ENCODE results near the gene PSAP. TPM values are rescaled to one million over a fixed set of nuclear protein-coding genes. Genes with fewer than 3 reads are reported as not detected.

Gene PSAP
- total RNA-seq, 1 donor from 2014 or later: 435 TPM

DNA sequence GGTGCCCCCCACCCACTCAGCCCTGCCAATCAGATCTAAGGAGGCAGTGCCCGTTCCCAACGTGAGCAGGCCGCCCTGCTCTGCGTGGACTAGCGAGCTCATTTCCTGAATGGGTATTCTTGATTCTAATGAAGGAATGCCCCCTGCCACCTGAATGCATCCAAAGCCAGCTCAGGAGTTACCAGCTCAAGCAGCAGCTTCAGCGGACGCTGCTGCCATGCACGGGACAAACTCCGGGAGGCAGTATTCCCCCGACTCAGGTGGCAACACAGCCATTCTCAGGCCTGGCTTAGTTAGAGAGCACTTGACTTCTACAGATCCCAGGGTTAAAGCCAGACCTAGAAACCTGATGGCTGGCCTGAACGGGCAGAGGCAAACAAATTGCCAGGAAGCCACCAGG is 25.8 kb downstream of the PSAP start:
- DNase-seq: no peak

- DNase-seq: no peak
These were observed 26.7 kb downstream of the PSAP start for GRCh38 chr10:71824333-71824732.

- no peak for DNase-seq
These were observed 27.7 kb downstream of the PSAP start for GRCh38 chr10:71823356-71823755.

- DNase-seq: no peak
These were observed 28.9 kb downstream of the PSAP start for GRCh38 chr10:71821909-71822763.

DNA sequence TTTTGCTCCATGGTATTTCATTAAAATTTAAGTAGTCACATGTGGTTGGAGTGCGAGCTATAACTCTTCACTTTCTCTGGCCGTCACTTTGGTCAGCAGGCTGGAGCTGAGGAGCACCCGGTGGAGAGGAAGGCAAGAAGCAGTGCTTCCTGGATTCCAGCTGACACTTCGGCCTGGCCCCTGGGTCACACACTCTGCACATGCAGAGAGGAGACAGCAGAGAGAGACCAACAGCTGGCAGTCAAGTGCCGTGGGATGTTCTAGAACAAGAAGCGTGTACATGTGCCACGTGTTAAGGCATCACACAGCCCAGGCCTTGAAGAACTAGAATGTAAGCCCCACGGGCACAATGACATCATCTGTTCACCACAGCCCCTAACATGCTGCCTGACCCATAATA is 30.1 kb downstream of the PSAP start:
- no peak for DNase-seq

GRCh38 chr10:71819985-71820384 is 31.1 kb downstream of the PSAP start:
- no peak for DNase-seq

GRCh38 chr10:71819441-71819861 is 31.6 kb downstream of the PSAP start:
- no peak for DNase-seq

DNA sequence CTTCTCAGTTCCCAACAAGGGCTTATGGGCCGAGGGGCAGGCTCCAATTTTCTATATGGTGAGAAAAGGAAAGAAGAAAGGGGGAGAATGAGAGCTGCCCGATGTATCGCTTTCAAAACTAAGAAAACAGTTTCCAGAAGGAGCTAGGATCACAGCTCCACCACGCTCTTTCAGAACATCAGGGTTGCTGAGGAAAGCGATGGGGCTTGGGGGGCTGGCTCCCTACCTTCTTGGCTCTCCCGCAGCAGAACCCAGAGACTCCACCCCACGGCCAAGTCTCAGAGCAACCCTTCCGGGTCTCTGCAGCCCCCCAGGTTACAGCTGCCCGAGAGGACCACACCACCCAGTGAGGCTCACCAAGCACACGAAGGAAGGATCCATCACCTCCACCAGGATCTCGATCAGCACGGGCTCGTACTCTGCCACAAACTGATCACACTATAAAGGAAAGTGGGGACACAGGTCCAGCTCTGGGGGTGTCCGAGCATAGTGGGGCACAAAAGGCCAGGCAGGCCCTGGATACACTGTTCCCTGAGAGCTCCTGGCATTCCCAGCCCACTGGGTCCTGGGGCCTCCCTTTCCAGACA is 32.3 kb downstream of the PSAP start:
- no peak for DNase-seq

DNA sequence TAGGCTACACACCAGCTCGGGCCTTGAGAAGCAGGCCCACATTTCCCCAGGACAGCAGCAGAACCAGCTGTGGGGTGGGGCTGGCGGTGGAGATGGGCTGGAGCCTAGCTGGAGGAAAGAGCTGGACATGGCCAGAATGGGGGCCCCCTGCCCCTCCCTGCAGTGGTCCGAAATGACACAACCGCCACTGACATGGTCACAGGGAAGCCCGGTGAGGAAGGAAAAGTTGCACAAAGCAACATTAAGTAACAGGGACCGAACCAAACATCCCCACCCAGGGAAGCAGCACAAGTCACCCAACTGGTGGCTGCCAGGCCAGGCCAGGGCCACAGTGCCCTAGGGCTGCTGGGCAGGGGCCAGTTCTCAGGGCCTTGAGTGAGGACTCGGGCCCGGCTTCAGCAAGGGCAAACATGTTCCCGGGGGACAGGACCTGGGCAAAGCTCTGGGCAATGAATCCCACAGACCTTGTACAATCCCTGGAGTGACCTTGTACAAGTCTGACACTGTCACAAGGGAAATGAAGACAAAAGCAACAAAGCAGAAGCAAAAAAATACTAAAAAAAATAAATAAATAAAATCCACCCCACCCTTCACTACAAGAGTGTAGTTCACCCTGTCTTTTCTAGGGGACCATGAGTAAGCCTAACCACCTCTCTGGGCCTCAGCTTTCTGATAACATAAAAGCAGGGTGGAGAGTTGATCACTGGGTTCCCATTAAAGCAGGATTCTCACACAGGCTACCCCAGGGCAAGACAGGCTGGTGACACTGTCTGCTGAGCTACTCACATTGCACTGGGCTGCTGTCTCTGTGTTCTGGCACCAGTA is 33.0 kb downstream of the PSAP start:
- no peak for DNase-seq

- no peak for DNase-seq
These were observed 34.0 kb downstream of the PSAP start for GRCh38 chr10:71816936-71817618.

- DNase-seq: no peak
These were observed 34.6 kb downstream of the PSAP start for GRCh38 chr10:71816421-71816851.

GRCh38 chr10:71815515-71816130 is 35.4 kb downstream of the PSAP start:
- DNase-seq: no peak

GRCh38 chr10:71814922-71815411 is 36.1 kb downstream of the PSAP start:
- no peak for DNase-seq

GRCh38 chr10:71812913-71813590 is 38.0 kb downstream of the PSAP start:
- DNase-seq: no peak

DNA sequence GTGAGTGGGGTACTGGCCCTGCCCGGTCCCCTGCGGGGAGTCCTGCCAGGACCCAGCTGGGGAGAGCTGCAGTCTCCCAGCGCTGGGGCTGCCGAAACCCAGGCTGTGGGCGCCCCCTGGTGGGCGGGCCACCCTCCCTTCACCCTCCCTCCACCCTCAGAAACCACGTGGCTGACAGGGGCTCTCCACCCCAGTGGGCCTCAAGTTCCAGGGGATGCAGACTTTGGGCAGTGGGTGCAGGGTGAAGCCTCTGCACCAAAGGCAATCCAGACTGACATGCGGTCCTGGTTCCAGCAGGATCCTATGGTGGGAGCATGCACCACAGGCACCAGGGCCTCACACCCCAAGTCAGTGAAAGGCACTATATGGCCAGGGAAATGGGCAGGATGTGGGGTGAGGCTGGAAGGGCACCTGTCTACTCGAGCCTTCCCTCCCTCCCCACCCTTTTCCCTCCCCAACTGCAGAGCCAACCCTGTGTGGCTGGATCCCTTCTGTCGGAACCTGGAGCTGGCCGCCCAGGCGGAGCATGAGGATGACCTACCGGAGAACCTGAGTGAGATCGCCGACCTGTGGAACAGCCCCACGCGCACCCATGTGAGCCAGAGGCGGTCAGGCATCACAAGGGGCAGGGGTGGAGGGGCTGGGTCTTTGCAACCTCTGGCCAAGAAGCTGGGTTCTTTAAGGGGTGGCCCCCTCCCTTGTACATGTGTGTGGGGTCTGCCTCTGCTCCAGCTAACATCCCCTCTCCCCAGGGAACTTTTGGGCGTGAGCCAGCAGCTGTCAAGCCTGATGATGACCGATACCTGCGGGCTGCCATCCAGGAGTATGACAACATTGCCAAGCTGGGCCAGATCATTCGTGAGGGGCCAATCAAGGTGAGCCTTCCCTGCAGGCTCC is 38.8 kb downstream of the PSAP start:
- no peak for DNase-seq

- no peak for DNase-seq
These were observed 39.7 kb downstream of the PSAP start for GRCh38 chr10:71811351-71811750.

DNA sequence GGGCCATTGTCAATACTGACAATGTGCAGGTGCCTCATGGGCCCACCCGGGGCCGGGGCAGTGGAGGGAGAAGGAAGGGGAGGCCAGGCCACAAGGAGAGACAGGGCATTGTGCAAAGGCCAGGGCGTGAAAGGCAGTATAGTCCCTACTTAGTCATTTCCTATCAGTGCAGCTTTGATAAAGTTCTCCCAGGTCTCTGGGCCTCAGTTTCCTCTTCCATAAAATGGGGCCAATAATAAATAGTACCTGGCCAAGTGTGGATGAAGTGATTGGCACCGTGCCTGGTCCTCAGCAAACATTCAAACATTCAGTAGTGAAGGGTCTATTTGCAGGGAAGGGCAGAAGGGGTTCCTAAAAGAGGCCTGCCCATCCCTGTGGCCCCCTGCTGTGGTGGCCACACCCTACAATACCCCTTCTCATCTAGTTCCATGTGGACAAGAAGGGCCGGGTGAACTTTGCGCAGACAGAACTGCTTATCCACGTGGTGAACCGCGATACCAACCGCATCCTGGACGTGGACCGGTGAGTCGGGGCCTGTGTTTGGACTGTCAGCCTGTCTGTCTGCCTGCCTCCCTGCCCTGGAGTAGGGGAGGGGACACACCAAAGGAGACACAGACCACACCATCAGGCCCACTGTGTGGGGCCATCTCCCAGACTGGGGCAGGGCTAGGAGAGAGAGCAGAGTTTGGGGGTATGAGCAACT is 40.9 kb downstream of the PSAP start:
- no peak for DNase-seq

- DNase-seq: no peak
These were observed 41.4 kb downstream of the PSAP start for GRCh38 chr10:71809628-71810027.
